Smooth muscle cell of bladder (primary cell): ENCODE results near the gene NKD1. TPM values are rescaled to one million over a fixed set of nuclear protein-coding genes. Genes with fewer than 3 reads are reported as not detected.

Experiments
- total RNA-seq: library from RNA; depleted of rRNA; stranded (reverse); fragments of >200 nt; gene quantifications from 2 replicates; pipeline ENCODE4 v1.2.3, GENCODE V29; 2014

The NKD1 gene
- total RNA-seq = under 0.01 TPM in 2 replicates

GRCh38 chr16:50548125-50548908, at the start of gene NKD1:
TSS of gene NKD1 (plus strand) at chr16:50548396. CDS start at chr16:50548554, 158 bp downstream.

GRCh38 chr16:50681021-50681885, 133.1 kb downstream of the NKD1 start, which contains the start of gene SNX20:
TSS of gene SNX20 (minus strand) at chr16:50681312. CDS start at chr16:50677526, 3,786 bp downstream.

GRCh38 chr16:50692999-50693781, 145.0 kb downstream of the NKD1 start, which contains the start of gene NOD2:
TSS of gene NOD2 (plus strand) at chr16:50693606. CDS start at chr16:50699496, 5,890 bp downstream.

Other genes with a start within 250 kb of the NKD1 start
- gene BRD7, start 179.4 kb upstream of the NKD1 start, total RNA-seq = 42.3 and 44.1 TPM in 2 replicates
- gene SNX20, start 132.9 kb downstream of the NKD1 start, total RNA-seq = not detected in 2 replicates
- gene NOD2, start 145.2 kb downstream of the NKD1 start, total RNA-seq = 0.09 and 0.14 TPM in 2 replicates
- gene CYLD, start 193.7 kb downstream of the NKD1 start, total RNA-seq = 32.1 and 37.1 TPM in 2 replicates